GM18498 (cell line): ENCODE results near the gene SGMS1.
"Not testable (repeated sequence)": the region's sequence is repeated elsewhere in the genome, so short reads cannot be mapped to it uniquely, and the experiment has no call there.

Experiments
- ATAC-seq: cut with Tn5 transposase; IDR thresholded peaks from one replicate; pipeline ENCODE4 v1.9.1; 2021; ENCODE audit warnings: mild to moderate bottlenecking, moderate library complexity; ENCODE audit not compliant: unreplicated experiment

SGMS1 gene

GRCh38 chr10:50585921-50586739 is 37.6 kb downstream of the SGMS1 start:
- ATAC-seq = no peak

- no peak for ATAC-seq
Measured at GRCh38 chr10:50582766-50583762, 40.7 kb downstream of the SGMS1 start.

- ATAC-seq = no peak
Measured at GRCh38 chr10:50582046-50582445, 41.7 kb downstream of the SGMS1 start.

- ATAC-seq = no peak
Measured at GRCh38 chr10:50580262-50580891, 43.4 kb downstream of the SGMS1 start.

GRCh38 chr10:50579491-50580261 is 44.1 kb downstream of the SGMS1 start:
- no peak for ATAC-seq

GRCh38 chr10:50578949-50579348 is 44.8 kb downstream of the SGMS1 start:
- ATAC-seq = no peak

GRCh38 chr10:50577681-50578350 is 45.9 kb downstream of the SGMS1 start:
- ATAC-seq = no peak

GRCh38 chr10:50577010-50577409 is 46.7 kb downstream of the SGMS1 start:
- no peak for ATAC-seq

- ATAC-seq = no peak
Measured at GRCh38 chr10:50576245-50576815, 47.4 kb downstream of the SGMS1 start.

- ATAC-seq = no peak
Measured at GRCh38 chr10:50575477-50576244, 48.1 kb downstream of the SGMS1 start.

GRCh38 chr10:50574931-50575330 is 48.8 kb downstream of the SGMS1 start:
- ATAC-seq = no peak

- no peak for ATAC-seq
Measured at GRCh38 chr10:50574305-50574704, 49.5 kb downstream of the SGMS1 start.

- ATAC-seq = no peak
Measured at GRCh38 chr10:50572017-50572491, 51.7 kb downstream of the SGMS1 start.

- not testable (repeated sequence) for ATAC-seq
Measured at GRCh38 chr10:50568750-50569149, 55.0 kb downstream of the SGMS1 start.

GRCh38 chr10:50567384-50567783 is 56.4 kb downstream of the SGMS1 start:
- ATAC-seq = no peak

GRCh38 chr10:50566150-50566549 is 57.6 kb downstream of the SGMS1 start:
- no peak for ATAC-seq

- no peak for ATAC-seq
Measured at GRCh38 chr10:50565301-50566083, 58.3 kb downstream of the SGMS1 start.

GRCh38 chr10:50563906-50564305 is 59.9 kb downstream of the SGMS1 start:
- no peak for ATAC-seq
